HG03521 (cell line): ENCODE data around the gene SLC6A18.

Experiments
- ATAC-seq: cut with Tn5 transposase; IDR thresholded peaks from one replicate; pipeline ENCODE4 v1.9.1; 2021; ENCODE audit warnings: mild to moderate bottlenecking, moderate library complexity; ENCODE audit not compliant: unreplicated experiment

The SLC6A18 gene

DNA sequence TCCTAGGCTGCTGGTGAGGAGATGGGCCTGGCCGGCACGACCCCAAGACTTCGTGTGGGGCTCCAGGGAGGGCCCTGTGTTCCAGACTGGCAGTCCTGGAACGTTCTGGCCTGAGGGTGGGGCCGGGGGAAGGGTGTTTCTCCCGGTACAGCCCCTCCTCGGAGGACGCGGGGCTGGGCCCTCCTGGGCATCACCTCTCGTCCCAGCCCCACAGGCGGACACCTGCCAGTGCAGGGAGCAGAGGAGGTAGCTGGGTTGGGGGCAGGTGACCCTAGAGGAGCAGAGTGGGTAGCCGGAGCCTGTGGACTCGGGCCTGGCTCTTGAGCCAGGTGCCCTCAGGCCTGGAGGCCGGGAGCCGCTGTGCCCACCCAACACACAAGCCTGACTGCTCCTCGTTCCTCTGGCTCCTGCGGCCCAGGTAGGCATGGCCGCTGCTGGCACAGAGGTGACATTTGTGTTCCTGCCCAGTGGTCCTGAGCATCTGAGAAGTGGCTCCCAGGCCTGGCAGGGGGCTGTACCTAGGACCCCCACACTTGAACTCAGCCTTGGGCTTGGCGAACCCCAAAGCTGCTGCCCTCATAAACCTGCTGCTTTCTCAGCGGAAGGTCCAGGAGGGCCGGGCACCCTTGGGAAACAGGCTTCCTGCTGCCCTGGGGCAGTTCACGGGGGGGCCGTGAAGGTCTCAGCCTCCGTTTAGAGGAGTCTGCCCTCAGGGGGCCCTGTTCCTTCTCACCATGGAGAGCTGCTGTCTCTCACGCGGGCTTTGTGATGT is 23.0 kb upstream of the SLC6A18 start:
- ATAC-seq = no peak

- ATAC-seq = no peak
Observed at GRCh38 chr5:1202798-1203185, 22.4 kb upstream of the SLC6A18 start.

DNA sequence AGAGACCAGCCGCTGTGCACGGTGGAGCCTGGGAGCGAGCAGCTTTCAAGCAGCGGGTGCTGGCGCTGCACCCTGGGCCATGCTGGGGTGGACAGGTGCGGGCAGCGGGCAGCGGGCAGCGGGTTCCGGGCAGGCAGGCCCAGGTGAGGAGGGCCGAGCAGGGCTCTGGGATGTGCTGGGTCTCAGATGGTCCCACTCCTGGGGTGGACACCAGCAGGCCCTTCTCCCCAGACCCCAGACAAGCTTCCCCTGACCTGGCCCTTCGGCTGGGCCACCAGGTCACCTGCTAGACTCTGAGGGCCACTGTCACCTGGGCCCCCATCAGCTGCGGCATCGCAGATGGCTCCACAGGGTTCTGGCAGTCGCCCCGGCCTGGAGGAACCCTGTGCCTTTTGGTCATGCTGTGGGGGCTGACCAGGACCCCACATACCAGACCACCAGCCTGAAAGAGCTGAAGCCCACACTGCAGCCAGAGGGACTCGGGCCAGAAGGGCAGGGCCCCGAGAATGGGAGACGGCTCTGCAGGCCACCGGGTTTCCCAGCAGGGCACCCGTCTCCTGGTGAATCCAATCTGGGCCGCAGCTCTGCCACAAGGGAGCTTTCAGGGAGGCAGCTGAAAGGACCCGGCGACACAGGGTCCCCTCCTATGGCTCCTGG is 21.7 kb upstream of the SLC6A18 start:
- ATAC-seq = no peak

DNA sequence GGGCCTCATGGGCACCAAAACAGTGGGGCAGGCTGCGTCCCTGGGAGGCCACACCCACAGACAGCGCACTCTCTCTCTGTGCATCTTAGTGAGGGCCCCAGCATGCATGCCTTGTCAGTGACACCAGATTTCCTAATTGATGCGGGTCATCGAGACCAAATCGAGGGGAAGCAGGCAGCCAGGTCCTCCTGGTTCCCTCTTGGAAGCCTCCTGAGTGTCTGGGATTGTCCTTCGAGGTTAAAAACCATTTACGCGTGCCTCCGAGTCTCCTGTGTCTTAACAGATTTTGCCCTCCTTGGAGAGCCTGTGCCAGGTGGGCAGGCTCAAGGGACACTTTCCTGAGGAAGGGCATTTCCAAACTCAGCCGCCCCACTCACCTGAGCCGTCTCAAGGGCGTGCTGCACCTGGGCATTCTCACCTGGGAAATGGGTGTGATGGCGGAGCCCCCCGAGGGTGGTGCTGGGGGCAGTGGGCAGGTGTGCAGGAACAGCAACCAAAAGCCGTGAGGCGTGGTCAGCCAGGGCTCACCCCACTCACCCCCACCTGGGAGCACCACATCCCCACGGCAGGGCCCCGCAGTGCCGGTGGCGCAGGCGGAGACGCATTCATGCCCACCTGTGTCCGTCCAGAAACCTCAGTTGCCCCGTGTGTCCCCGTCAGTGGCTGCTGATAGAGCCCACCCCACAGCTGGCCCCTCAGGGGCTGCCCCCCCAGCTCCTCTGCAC is 21.1 kb upstream of the SLC6A18 start:
- no peak for ATAC-seq

- no peak for ATAC-seq
Observed at GRCh38 chr5:1204693-1205242, 20.4 kb upstream of the SLC6A18 start.

DNA sequence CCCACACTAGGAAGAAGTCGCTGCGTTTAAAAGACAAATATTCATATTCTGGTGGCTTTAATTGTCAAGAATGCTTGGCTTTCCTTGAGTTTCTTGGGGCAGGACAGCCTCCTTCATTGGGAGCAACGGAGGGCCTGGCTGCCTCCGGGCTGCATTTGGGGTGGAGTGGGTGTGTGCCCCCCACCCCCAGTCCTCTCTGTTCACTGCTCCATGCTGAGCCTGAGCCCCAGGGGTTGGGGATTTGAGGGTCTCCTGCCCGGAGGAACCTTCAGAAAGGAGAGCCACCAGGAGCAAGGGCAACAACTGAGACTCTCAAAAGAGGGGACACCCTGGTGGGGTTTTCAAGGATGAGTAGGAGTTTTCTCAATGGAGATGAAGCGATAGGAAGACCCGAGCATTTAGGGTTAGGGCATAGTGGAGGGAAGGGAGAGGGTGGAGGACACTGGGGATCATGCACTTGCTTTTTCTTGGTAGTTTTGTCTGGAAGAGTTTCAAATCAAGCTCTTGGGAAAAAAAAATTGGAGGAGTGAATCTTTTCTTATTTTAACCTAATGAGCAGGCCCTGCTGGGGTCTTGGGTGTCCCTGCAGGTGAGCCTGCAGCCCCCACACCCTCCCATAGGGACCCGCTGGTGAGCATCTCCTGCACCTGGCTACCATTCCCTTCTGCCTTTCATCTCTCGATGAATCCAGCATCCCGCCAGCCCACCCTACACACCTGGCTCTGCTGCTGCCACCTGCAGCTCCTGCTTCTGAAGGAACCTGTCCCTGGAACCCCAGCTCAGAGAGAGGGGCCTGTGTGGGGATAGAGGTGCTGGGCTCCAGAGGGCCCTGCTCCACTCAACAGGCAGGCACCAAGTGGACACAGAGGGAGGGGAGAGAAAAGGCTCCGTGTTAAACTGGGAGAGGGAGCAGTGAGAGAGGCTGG is 19.7 kb upstream of the SLC6A18 start:
- no peak for ATAC-seq

- no peak for ATAC-seq
Observed at GRCh38 chr5:1206521-1207412, 18.4 kb upstream of the SLC6A18 start.

DNA sequence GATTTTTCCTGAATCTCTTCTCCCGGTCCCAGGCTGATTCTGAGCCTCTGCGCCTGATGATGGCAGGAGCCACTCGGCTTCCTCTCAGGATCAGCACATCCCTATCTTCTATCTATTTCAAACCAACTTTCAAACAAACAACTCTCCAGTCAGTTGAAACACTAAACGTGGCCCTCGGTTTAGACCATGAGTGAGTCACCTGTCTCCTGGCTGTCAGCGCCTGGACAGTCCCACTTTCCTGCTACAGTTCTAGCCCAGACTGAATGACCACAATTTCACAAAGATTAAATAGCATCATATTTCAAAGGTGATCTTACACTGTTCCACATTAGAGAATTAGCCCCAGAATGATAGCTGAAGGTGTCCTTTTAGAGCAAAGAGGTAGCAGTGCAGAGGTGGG is 17.6 kb upstream of the SLC6A18 start:
- no peak for ATAC-seq

DNA sequence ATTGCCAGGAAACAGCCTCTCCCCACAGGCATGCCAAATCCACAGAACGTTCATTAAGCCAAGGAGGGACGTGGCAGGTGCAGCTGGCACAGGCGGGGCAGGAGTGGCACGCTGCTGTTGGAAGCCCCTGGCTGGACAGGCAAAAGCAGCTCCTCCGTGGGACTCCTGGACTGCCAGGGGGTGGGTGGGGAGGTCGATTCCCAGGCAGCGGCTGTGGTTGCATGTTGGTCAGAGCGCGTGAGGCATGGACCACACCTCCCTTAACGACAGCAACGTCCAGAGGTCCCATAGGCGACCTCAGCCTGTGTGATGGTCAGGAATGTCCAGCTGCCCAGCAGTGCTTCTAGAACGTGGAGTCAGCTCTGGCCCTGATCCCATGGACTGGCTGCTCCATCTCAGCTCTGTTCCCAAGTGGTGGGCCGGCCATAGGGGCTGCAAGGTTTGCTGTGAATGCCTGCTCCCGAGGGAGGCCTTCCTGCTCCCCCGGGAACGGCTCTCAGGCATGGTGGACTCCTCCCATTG is 16.9 kb upstream of the SLC6A18 start:
- no peak for ATAC-seq

- ATAC-seq = no peak
Observed at GRCh38 chr5:1208743-1209488, 16.3 kb upstream of the SLC6A18 start.

- no peak for ATAC-seq
Observed at GRCh38 chr5:1209489-1209852, 15.7 kb upstream of the SLC6A18 start.

- ATAC-seq = no peak
Observed at GRCh38 chr5:1209896-1210776, 15.0 kb upstream of the SLC6A18 start.

DNA sequence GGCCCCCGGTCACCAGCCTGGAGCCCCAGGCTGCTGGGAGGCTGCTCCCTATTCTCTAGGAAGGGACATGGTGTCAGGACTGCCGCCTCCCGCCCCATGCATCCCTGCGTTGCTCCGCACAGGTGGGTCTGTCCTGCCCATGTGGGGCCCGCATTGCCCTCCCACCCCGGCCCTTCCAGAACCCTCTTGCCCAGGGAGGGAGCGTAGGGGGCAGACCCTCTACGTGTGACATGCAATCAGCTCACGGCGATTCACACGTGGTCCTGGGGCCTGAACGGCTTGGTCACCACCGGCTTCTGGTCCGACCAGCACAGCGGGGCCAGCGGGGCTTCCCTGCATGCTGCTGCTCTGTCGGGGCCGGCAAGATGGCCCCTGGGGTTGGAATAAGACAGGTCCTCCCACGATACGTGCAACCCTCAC is 14.3 kb upstream of the SLC6A18 start:
- no peak for ATAC-seq

DNA sequence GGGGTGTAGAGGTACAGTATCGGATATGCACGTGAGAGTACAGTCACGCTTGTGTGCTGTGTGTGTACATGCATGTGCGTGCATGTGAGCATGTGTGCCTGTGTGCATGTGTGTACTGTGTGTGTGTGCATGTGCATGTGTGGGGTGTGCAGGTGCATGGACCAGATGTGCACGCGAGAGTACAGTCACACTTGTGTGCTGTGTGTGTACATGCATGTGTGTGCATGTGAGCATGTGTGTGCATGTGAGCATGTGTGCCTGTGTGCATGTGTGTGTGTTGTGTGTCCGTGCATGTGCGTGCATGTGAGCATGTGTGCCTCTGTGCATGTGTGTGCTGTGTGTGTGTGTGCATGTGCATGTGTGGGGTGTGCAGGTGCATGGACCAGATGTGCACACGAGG is 13.5 kb upstream of the SLC6A18 start:
- ATAC-seq = no peak

DNA sequence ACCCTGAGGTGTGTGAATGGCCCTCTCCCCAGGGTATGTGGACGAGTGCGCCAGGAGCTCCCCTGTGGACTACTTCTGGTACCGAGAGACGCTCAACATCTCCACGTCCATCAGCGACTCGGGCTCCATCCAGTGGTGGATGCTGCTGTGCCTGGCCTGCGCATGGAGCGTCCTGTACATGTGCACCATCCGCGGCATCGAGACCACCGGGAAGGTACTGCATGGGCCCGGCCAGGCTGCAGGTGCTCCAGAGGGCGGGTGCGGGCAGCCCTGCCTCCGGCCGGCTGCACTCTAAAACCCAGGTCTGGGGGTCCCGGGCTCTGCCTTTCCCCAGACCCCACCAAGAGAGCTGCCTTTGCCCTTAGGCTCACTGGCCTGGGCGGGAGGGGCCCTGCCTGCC is 12.9 kb upstream of the SLC6A18 start:
- no peak for ATAC-seq

- no peak for ATAC-seq
Observed at GRCh38 chr5:1212881-1213280, 12.3 kb upstream of the SLC6A18 start.

DNA sequence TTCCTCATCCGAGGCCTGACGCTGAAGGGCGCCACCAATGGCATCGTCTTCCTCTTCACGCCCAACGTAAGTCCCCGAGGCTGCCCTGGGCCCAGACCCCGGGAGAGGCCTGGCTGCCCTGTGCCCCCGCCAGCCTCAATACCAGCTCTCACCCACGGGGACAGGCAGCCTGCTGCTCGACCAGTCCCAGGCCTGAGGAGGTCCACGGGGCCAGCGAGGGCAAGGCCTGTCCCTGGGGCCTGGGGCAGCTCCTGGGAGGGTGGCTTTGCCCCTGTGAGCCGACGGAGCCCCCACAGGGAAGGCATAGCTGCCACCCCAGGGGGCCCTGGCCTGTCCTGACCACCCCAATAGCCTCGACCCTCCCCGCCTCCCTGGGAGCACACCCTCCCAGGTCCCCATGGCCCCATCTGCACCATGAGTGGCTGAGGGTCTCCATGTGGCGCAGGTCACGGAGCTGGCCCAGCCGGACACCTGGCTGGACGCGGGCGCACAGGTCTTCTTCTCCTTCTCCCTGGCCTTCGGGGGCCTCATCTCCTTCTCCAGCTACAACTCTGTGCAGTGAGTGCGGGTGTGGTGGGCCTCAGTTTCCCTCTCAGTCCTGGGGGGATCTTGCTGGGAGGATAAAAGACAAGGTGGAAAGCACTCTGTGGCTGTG is 11.5 kb upstream of the SLC6A18 start:
- ATAC-seq = no peak
